IMR-90 (cell line): ENCODE results near the gene C6orf141. TPM values are rescaled to one million over a fixed set of nuclear protein-coding genes. Genes with fewer than 3 reads are reported as not detected.

Experiments used
- ATAC-seq: fragments of 200-7000 bp; cut with Tn5 transposase; 2 replicates; pipeline ENCODE4 v1.9.1; 2020; ENCODE audit warnings: low read depth, mild to moderate bottlenecking, moderate library complexity
- BruUV-seq: library from RNA; stranded (reverse); fragments of 400-500 nt; replicated peaks from 2 replicates; lab custom pipeline; 2021; lab: Mats Ljungman, UMichigan
- CTCF ChIA-PET: fragments of 300-600 bp; formaldehyde crosslinking; extraction: SDS; loops from one replicate; lab custom pipeline; 2021; ENCODE audit warnings: antibody characterized with exemption; lab: Yijun Ruan, JAX
- POLR2A ChIA-PET: fragments of 300-600 bp; sonication (Branson Sonifier 250); formaldehyde crosslinking; loops from one replicate; lab custom pipeline; 2022; ENCODE audit warnings: antibody characterized with exemption; ENCODE audit not compliant: unreplicated experiment; lab: Charles Lee
- DNase-seq: peaks from one replicate; pipeline ENCODE4 v3.0.0; 2013
- H2AFZ ChIP-seq: replicated peaks from 2 replicates; pipeline ENCODE3; 2013; ENCODE audit warnings: low read length, mild to moderate bottlenecking; ENCODE audit not compliant: poor library complexity
- H2AK5ac ChIP-seq: 2 replicates; pipeline ENCODE4 v1.6.1; 2013; ENCODE audit warnings: low read depth, low read length, inconsistent platforms
- H2AK9ac ChIP-seq: replicated peaks from 2 replicates; pipeline ENCODE3; 2013; ENCODE audit warnings: mild to moderate bottlenecking, low read depth, low read length, moderate library complexity; ENCODE audit not compliant: poor library complexity
- H2BK120ac ChIP-seq: 2 replicates; pipeline ENCODE4 v1.6.1; 2013; ENCODE audit warnings: low read depth, low read length, inconsistent platforms
- H2BK15ac ChIP-seq: 3 replicates; pipeline ENCODE4 v1.6.1; 2013; ENCODE audit warnings: low read depth, low read length, inconsistent platforms
- H2BK20ac ChIP-seq: 2 replicates; pipeline ENCODE4 v1.6.1; 2013; ENCODE audit warnings: low read depth, mild to moderate bottlenecking, inconsistent platforms, low read length, moderate library complexity
- H2BK5ac ChIP-seq: 2 replicates; pipeline ENCODE4 v1.6.1; 2013; ENCODE audit warnings: mild to moderate bottlenecking, low read depth, low read length, inconsistent platforms; ENCODE audit not compliant: poor library complexity, severe bottlenecking
- H3K14ac ChIP-seq: replicated peaks from 2 replicates; pipeline ENCODE4 v1.6.1; 2013; ENCODE audit warnings: low read depth, low read length, inconsistent platforms
- H3K18ac ChIP-seq: 2 replicates; pipeline ENCODE4 v1.6.1; 2013; ENCODE audit warnings: low read depth, low read length, control low read depth
- H3K23ac ChIP-seq: 2 replicates; pipeline ENCODE4 v1.6.1; 2013; ENCODE audit warnings: low read depth, low read length, inconsistent platforms
- H3K27ac ChIP-seq: 2 replicates; pipeline ENCODE4 v1.5.1; 2013; ENCODE audit warnings: mild to moderate bottlenecking, control low read depth, low read length; ENCODE audit not compliant: insufficient read depth
- H3K27me3 ChIP-seq: 2 replicates; pipeline ENCODE4 v1.6.1; 2013; ENCODE audit warnings: low read length; ENCODE audit not compliant: control insufficient read depth, insufficient read depth
- H3K36me3 ChIP-seq: 2 replicates; pipeline ENCODE4 v1.6.1; 2013; ENCODE audit warnings: low read length, mixed read lengths; ENCODE audit not compliant: control insufficient read depth, insufficient read depth
- H3K4ac ChIP-seq: 2 replicates; pipeline ENCODE4 v1.6.1; 2013; ENCODE audit warnings: low read depth, low read length, inconsistent platforms
- H3K4me1 ChIP-seq: 2 replicates; pipeline ENCODE4 v1.6.1; 2013; ENCODE audit warnings: low read length, mixed read lengths; ENCODE audit not compliant: control insufficient read depth, insufficient read depth
- H3K4me2 ChIP-seq: 2 replicates; pipeline ENCODE4 v1.6.1; 2013; ENCODE audit warnings: low read depth, mild to moderate bottlenecking, control low read depth, low read length, moderate library complexity
- H3K4me3 ChIP-seq: 2 replicates; pipeline ENCODE4 v1.5.1; 2013; ENCODE audit warnings: low read depth, mild to moderate bottlenecking, control low read depth, low read length, moderate library complexity; ENCODE audit not compliant: insufficient read depth
- H3K56ac ChIP-seq: 2 replicates; pipeline ENCODE4 v1.6.1; 2013; ENCODE audit warnings: low read length, inconsistent platforms; ENCODE audit not compliant: insufficient read depth; ENCODE audit errors: extremely low read depth
- H3K79me1 ChIP-seq, 2 experiments: 2 replicates each; pipeline ENCODE4 v1.6.1; 2013; ENCODE audit warnings: low read length in 2 of 2, inconsistent platforms in 1 of 2, low read depth in 1 of 2
- H3K9ac ChIP-seq: 2 replicates; pipeline ENCODE4 v1.6.1; 2013; ENCODE audit warnings: low read depth, low read length, control low read depth
- H3K9me1 ChIP-seq: 2 replicates; pipeline ENCODE4 v1.6.1; 2013; ENCODE audit warnings: low read length, inconsistent platforms; ENCODE audit not compliant: insufficient read depth
- H3K9me3 ChIP-seq: 2 replicates; pipeline ENCODE4 v1.6.1; 2013; ENCODE audit warnings: low read length; ENCODE audit not compliant: control insufficient read depth, insufficient read depth
- H4K20me1 ChIP-seq: 2 replicates; pipeline ENCODE4 v1.6.1; 2013; ENCODE audit warnings: low read length, inconsistent platforms; ENCODE audit not compliant: insufficient read depth
- H4K5ac ChIP-seq: 2 replicates; pipeline ENCODE4 v1.6.1; 2013; ENCODE audit warnings: mild to moderate bottlenecking, low read depth, low read length, control low read depth
- H4K8ac ChIP-seq, 2 experiments: 2 replicates each; pipeline ENCODE4 v1.6.1; 2013; ENCODE audit warnings: low read depth in 2 of 2, low read length in 2 of 2, control low read depth in 1 of 2, inconsistent platforms in 1 of 2
- H4K91ac ChIP-seq: 2 replicates; pipeline ENCODE4 v1.6.1; 2013; ENCODE audit warnings: low read depth, low read length, inconsistent platforms; ENCODE audit not compliant: insufficient read depth
- BHLHE40 ChIP-seq: fragments of 150-350 bp; IDR thresholded peaks from 2 replicates; pipeline ENCODE4 v1.6.1; 2016; ENCODE audit warnings: mild to moderate bottlenecking, low read depth, low read length
- CEBPB ChIP-seq: IDR thresholded peaks from 2 replicates; pipeline ENCODE4 v1.6.1; 2012; ENCODE audit warnings: low read depth, low read length, improper control_type of control experiment
- CHD1 ChIP-seq: IDR thresholded peaks from 2 replicates; pipeline ENCODE4 v1.6.1; 2012; ENCODE audit warnings: low read depth, low read length, improper control_type of control experiment
- ELK1 ChIP-seq: fragments of 150-350 bp; IDR thresholded peaks from 2 replicates; pipeline ENCODE4 v1.6.1; 2016; ENCODE audit warnings: low read depth, mild to moderate bottlenecking, low read length, moderate library complexity, borderline replicate concordance
- FOS ChIP-seq: fragments of 150-350 bp; IDR thresholded peaks from 2 replicates; pipeline ENCODE4 v1.6.1; 2016; ENCODE audit warnings: low read depth, low read length
- MAFK ChIP-seq: IDR thresholded peaks from 2 replicates; pipeline ENCODE4 v1.6.1; 2012; ENCODE audit warnings: low read depth, low read length, improper control_type of control experiment
- POLR2A ChIP-seq: IDR thresholded peaks from 2 replicates; pipeline ENCODE4 v1.6.1; 2012; ENCODE audit warnings: mild to moderate bottlenecking, low read depth, low read length
- RCOR1 ChIP-seq: IDR thresholded peaks from 2 replicates; pipeline ENCODE4 v1.6.1; 2012; ENCODE audit warnings: mild to moderate bottlenecking, low read length, improper control_type of control experiment; ENCODE audit not compliant: insufficient replicate concordance
- RFX5 ChIP-seq: IDR thresholded peaks from 2 replicates; pipeline ENCODE4 v1.8.0; 2012; ENCODE audit warnings: low read depth, mild to moderate bottlenecking, low read length, moderate library complexity
- WGBS, 2 experiments: methylation state at CpG; one replicate each; pipeline versions ENCODE4 v1.1.5 to v1.1.7; 2013; ENCODE audit warnings: missing lambda C conversion rate in 2 of 2; ENCODE audit not compliant: insufficient read length in 1 of 2; ENCODE audit errors: extremely low coverage in 2 of 2; 5-methylcytosine and 5-hydroxymethylcytosine counted together
- dilution Hi-C: fragments of 300-500 bp; cut with HindIII; formaldehyde crosslinking; loops from one replicate; pipeline ENCODE4 v1.14.3; 2018; ENCODE audit warnings: low sequenced_read_pairs; ENCODE audit not compliant: unreplicated experiment
- in situ Hi-C: fragments of 300-500 bp; cut with MboI; formaldehyde crosslinking; loops from 3 replicates; pipeline ENCODE4 v1.14.3; 2019; ENCODE audit warnings: low sequenced_read_pairs, inconsistent platforms, mixed read lengths
- intact Hi-C: fragments of 100-400 bp; cut with micrococcal nuclease; formaldehyde crosslinking; loops from 2 replicates; pipeline ENCODE4 v1.10.0; 2022
- polyA plus RNA-seq, 3 experiments: library from polyadenylated mRNA; depleted of rRNA; stranded (reverse); fragments of >200 nt; gene quantifications; 2 replicates each; pipeline ENCODE4 v1.2.3, GENCODE V29; 2012; ENCODE audit warnings: low replicate concordance in 1 of 3
- total RNA-seq: library from RNA; depleted of rRNA; stranded (reverse); fragments of >200 nt; gene quantifications from 2 replicates; pipeline ENCODE4 v1.2.3, GENCODE V29; 2012
- TF ChIP-seq, protein P1 (sequence below): fragments of 150-350 bp; IDR thresholded peaks from 2 replicates; pipeline ENCODE4 v1.6.1; 2017; ENCODE audit warnings: mild to moderate bottlenecking, antibody characterized with exemption, low read length, low read depth
- TF ChIP-seq, protein P2 (sequence below): conservative IDR thresholded peaks from 2 replicates; pipeline ENCODE4 v1.5.1; 2012; ENCODE audit warnings: mild to moderate bottlenecking, low read depth, low read length, improper control_type of control experiment

The C6orf141 gene
- total and polyA plus RNA-seq, 2 of the 4 experiments (the other 2 are of a cell fraction), result not detected

DNA sequence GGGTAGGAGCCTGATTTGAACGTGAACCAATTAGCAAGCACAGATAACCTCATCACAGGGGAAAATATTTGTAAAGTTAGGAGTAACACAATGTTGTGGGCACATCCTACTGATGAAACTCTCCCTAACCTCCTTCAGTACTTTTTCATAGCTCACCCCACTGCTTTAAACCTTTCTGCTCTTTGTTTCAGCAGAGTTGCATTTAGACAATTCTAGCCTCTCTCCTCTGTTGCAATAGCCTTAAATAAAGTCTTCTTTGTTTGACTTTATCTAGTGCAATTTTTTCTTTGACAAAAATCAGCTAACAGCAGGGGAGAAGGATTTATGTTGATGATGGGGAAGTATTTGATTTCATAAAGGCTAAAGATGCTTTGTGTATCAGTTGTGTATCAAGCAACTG lies 14.1 kb downstream of the C6orf141 start:
- ATAC-seq (no peak), DNase-seq (no peak)
- no peak overlapping the region for H3K14ac ChIP-seq
- no peak overlapping the region for H3K4me3 ChIP-seq
- no peaks in the 10 kb centered on the region for H3K4me1 ChIP-seq
- H2AK5ac ChIP-seq, result no peak overlapping the region
- no peaks in the 10 kb centered on the region for H3K36me3 ChIP-seq
- no peaks in the 10 kb centered on the region for H4K20me1 ChIP-seq
- dilution Hi-C loops (no loop called here), in situ Hi-C loops (no loop called here), intact Hi-C loops (no loop called here)
- H3K4me2 ChIP-seq, result no peak overlapping the region
- H3K27ac ChIP-seq, result no peak overlapping the region
- H2AFZ ChIP-seq, result no peak overlapping the region
- no TSS peak for BruUV-seq
- no peak overlapping the region for H4K5ac ChIP-seq
- H3K9ac ChIP-seq, result no peak overlapping the region
- no peaks in the 10 kb centered on the region for H3K9me3 ChIP-seq
- H3K23ac ChIP-seq, result no peak overlapping the region
- no peak overlapping the region for H2BK5ac ChIP-seq
- H3K27me3 ChIP-seq, result no peaks in the 10 kb centered on the region
- ChIA-PET POLR2A (no interaction called here), CTCF (no interaction called here)
- no peak overlapping the region for H3K56ac ChIP-seq
- H3K18ac ChIP-seq, result no peak overlapping the region
- TF ChIP-seq BHLHE40 (no peak), POLR2A (no peak), MAFK (no peak), RFX5 (no peak), CHD1 (no peak), CEBPB (no peak), ELK1 (no peak), FOS (no peak), RCOR1 (no peak)
- TF ChIP-seq, protein P1, sequence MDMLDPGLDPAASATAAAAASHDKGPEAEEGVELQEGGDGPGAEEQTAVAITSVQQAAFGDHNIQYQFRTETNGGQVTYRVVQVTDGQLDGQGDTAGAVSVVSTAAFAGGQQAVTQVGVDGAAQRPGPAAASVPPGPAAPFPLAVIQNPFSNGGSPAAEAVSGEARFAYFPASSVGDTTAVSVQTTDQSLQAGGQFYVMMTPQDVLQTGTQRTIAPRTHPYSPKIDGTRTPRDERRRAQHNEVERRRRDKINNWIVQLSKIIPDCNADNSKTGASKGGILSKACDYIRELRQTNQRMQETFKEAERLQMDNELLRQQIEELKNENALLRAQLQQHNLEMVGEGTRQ, result no peak
- TF ChIP-seq, protein P2, sequence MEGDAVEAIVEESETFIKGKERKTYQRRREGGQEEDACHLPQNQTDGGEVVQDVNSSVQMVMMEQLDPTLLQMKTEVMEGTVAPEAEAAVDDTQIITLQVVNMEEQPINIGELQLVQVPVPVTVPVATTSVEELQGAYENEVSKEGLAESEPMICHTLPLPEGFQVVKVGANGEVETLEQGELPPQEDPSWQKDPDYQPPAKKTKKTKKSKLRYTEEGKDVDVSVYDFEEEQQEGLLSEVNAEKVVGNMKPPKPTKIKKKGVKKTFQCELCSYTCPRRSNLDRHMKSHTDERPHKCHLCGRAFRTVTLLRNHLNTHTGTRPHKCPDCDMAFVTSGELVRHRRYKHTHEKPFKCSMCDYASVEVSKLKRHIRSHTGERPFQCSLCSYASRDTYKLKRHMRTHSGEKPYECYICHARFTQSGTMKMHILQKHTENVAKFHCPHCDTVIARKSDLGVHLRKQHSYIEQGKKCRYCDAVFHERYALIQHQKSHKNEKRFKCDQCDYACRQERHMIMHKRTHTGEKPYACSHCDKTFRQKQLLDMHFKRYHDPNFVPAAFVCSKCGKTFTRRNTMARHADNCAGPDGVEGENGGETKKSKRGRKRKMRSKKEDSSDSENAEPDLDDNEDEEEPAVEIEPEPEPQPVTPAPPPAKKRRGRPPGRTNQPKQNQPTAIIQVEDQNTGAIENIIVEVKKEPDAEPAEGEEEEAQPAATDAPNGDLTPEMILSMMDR, result no peak
- no peak overlapping the region for H2AK9ac ChIP-seq
- H2BK20ac ChIP-seq, result no peak overlapping the region
- no peak overlapping the region for H3K4ac ChIP-seq
- WGBS, 2 experiments, result no CpG with 5 or more reads among the region's 1 CpG
- H4K91ac ChIP-seq, result no peak overlapping the region
- H2BK120ac ChIP-seq, result no peak overlapping the region
- H4K8ac ChIP-seq, result no peak overlapping the region
- no peaks in the 10 kb centered on the region for H3K9me1 ChIP-seq
- no peak overlapping the region for H2BK15ac ChIP-seq
- H3K79me1 ChIP-seq, result no peaks in the 10 kb centered on the region
